Left colon (tissue), 2 donors: ENCODE data around the gene RPL12. TPM values are rescaled to one million over a fixed set of nuclear protein-coding genes. Genes with fewer than 3 reads are reported as not detected.
A peak's percentile ranks its signal among the peaks of the same experiment; 100 is the strongest.

Experiments
- ATAC-seq: fragments of 200-7000 bp; cut with Tn5 transposase; one replicate; pipeline ENCODE4 v1.9.1; 2020; ENCODE audit warnings: mild to moderate bottlenecking, moderate library complexity
- DNase-seq, 2 donors: peaks; one replicate each; pipeline ENCODE4 v3.0.0-alpha.2; 2020
- intact Hi-C, 2 donors: fragments of 100-400 bp; cut with DNase I in 1 of 2; cut with micrococcal nuclease in 1 of 2; formaldehyde crosslinking; loops; one replicate each; pipeline versions ENCODE4 v1.11.2 to v1.14.0; 2022; cut with DNase I, micrococcal nuclease
- total RNA-seq, 2 donors: library from RNA; stranded (reverse); fragmentation: NEBNext Ultra II Directional; extraction: Animal tissue kit (Norgen Biotek cat#: 25700); gene quantifications; one replicate each; pipeline ENCODE4 v1.2.1, GENCODE V29; 2021
- donor health status: DM: no; HTN: no; CAD: no.
- donor health status: DM: yes; HTN: yes; CAD: no.

RPL12 gene
- total RNA-seq, 2 donors from 2014 or later = 837 to 857 TPM

DNA sequence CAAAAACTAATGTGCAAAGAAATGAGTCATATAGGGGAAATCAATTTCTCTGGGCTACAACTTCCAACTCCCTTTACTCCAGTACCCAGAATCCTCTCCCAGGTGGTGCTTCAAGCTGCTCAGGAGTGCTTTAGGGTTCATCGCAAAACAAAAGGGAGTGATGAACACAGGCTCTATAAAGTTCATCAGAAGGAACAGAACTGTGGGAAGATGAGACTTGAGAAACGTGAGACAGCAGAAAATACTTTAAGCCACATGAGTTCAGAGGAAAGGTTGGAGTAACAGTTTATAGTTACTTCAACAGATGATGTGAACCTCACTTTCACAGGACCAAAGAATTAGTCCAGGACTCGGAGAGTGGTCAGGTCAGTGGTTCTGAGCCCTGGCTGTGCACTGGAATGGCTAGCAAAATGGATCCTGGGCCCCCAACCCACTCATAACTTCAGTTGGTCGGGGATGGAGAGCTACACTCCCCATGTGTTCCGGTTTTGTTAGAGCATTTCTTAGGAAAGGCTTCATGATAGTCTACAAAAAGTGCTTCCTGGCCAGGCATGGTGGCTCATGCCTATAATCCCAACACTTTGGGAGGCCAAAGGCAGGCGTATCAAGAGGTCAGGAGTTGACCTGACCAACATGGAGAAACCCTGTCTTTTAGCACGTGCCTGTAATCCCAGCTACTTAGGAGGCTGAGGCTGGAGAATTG lies 4.3 kb downstream of the RPL12 start:
- intact Hi-C loops = no loop called here
- ATAC-seq = no peak
- DNase-seq = no peak

DNA sequence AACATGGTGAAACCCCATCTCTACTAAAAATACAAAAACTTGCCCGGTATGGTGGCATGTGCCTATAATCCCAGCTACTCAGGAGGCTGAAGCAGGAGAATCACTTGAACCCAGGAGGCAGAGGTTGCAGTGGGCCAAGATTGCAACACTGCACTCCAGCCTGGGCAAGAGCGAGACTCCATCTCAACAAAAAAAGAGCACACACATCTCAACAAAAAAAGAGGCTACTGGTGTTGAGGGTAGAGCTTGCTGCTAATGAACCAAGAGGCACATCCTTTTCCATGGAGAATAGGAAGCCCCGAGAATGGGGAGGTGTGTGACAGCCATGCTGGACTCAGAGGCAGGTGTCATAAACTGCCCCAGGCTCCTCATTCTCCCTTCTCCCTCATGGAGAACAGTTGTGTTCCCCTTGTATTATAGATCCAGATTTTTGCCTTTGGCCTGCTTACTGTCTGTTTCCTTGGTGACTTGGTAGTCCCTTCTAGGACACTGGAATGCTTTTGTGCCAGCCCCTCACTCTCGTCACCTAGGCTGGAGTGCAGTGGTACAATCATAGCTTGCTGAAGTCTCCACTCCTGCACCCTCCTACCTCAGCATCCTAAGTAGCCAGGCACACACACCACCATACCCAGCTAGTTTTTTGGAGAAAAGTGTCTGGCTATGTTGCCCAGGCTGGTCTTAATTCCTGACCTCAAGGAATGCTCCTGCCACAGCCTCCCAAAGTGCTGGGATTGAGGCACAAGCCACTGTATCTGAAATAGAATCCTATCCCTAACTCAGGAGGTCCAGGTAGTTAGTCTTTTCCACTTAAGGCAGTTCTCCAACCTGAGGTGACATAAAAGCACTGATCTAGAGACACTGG lies 5.1 kb downstream of the RPL12 start:
- intact Hi-C loops = no loop called here
- DNase-seq (no peak), ATAC-seq (no peak)

DNA sequence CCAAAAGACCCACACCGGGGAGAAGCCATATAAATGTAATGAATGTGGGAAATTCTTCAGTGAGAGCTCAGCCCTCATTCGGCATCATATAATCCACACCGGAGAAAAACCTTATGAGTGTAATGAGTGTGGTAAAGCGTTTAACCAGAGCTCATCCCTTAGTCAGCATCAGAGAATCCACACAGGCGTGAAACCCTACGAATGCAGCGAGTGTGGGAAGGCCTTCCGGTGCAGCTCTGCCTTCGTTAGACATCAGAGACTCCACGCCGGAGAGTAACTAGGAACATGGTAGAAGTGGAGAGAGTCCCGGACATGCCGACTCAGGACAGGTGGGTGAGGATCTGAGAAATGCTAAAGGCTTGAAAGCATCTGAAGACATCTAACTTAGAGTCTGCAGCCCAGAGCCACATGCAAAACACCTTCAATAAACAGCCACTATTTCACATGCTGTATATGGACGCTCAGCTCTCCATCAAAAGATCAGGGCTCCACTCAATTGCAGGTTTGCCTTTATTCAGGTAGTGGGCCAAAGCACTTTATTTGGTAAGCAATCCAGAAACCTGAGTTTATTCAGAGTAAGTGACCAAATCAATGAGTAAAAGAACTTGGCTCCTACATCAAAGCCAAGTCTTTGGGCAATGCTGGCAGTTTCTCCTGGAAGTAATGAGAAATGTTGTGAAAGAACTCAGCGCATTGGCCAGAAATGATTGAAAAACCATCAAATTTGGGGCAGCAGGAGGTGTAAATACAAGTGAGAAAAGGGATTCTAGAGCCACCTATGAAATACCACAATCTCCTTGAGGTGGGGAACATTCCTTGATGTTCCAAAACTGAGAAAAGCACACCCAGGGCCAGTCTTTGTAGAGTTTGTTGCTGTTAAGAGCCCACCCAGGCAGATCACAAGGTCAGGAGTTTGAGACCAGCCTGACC lies 6.0 kb downstream of the RPL12 start:
- intact Hi-C loops = no loop called here
- DNase-seq (no peak), ATAC-seq (no peak)

DNA sequence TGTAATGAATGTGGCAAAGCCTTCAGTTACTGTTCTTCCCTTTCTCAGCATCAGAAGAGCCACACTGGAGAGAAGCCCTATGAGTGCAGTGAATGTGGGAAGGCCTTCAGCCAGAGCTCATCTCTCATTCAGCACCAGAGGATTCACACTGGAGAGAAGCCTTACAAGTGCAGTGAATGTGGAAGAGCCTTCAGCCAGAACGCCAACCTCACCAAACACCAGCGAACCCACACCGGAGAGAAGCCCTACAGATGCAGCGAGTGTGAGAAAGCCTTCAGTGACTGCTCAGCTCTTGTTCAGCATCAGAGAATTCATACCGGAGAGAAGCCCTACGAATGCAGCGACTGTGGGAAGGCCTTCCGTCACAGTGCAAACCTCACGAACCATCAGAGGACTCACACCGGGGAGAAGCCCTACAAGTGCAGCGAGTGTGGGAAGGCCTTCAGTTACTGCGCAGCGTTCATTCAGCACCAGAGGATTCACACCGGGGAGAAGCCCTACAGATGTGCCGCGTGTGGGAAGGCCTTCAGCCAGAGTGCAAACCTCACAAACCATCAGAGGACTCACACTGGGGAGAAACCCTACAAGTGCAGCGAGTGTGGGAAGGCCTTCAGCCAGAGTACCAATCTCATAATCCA lies 6.8 kb downstream of the RPL12 start:
- DNase-seq = no peak
- intact Hi-C loops = no loop called here
- ATAC-seq = no peak

DNA sequence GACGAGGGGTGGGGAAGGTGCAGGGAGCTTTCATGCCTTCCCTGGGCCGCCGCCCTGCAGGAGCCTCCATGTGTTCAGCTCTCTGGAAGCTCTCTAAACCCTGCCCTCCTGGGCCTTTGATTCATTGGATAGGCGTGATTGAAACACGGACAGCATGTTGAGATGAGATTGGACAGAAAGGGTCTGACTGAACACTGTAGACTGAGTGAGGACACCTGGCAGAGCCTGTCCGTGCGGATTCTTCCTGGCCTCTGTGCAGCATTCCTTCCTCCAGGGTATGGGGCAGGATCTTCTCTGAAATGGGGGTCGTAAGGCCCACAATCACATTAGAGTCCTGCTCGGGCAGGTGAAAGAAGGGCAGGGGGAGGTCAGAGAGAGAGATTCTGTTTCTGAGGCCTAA lies 12.8 kb downstream of the RPL12 start:
- intact Hi-C loops = no loop called here
- DNase-seq (no peak), ATAC-seq (no peak)

DNA sequence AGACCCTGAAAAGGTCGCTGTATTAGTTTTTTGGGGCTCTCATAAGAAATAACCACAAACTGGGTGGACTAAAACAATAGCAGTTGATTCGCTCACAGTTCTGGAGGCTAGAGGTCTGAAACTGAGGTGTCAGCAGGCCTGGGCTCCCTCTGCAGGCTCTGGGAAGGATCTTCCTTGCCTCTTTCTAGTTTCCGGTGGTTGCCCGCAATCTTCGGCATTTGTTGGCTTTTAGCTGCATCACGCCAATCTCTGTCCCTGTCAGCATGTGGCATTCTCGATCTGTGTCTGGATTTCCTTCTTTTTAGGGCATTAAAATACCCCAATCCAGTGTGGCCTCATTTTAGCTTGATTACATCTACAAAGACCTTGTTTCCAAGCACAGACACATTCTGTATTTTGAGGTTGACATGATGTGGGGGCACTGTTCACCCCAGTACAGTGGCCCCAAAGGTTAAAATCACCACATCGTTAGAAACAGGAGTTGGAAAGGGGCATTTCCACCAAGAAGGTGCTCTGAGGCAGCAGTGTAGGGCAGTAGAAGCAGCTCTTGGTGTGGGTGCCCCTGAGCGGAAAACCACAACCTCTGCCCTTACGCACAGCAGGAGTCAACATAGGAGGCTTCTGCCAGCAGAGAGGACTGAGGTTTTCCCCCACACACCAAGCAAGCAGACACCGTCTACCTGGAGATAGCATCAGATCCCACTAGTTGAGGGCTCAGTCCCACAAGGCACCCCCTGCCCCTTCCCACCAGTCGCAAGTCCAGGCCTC lies 13.5 kb downstream of the RPL12 start:
- DNase-seq (no peak), ATAC-seq (no peak)
- intact Hi-C loops = no loop called here

DNA sequence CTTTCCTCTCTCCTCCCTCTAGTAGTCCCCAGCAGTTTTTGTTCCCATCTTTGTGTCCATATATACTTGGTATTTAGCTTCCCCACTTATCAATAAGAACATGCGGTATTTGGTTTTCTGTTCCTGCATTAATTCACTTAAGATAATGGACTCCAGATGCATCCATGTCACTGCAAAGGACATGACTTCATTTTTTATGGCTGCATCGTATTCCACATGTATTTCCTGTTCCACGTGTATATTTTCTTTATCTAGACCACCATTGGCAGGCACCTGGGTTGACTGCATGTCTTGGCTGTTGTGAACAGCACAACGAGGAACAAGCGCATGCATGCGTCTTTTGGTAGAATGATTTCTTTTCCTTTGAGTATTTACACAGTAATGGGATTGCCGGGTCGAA lies 20.8 kb downstream of the RPL12 start:
- intact Hi-C loops = no loop called here
- ATAC-seq = no peak
- no peak for DNase-seq

DNA sequence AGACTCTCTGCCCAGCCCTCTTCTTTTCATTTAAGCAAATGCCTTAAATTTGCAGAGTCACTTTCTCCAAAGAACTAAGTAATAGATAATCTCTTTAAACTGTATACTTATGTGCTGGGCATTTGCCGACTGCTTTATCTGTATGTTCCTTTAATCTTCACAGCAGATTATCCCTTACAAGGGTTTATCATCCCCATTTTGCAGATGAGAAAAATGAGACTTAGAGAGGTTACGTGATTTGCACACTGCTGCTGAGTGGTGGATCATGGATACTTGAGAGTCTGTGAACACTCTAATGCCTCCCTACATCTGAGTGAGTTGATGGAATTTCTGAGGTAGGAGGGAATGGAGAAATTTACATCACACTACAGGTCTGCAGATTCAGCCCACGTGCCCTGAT lies 22.9 kb downstream of the RPL12 start:
- no peak for ATAC-seq
- no peak for DNase-seq
- intact Hi-C loops = no loop called here

DNA sequence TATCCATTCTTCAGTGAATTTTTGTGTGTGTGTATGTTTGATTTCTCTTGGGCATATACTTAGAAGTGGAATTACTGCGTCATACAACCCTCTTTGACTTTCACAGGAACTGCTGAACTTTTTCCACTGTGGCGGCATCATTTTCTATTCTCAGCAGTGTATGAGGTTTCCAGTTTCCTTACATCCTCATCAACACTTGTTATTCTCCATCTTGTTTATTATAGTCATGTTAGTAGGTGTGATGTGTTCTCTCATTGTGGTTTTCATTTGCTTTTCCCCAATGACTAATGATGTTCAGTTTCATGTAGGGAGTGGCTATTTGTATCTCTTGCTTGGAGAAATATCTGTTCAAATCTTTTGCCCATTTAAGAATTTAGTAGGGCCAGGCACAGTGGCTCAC lies 24.4 kb downstream of the RPL12 start:
- ATAC-seq (no peak), DNase-seq (no peak)
- intact Hi-C loops = no loop called here

DNA sequence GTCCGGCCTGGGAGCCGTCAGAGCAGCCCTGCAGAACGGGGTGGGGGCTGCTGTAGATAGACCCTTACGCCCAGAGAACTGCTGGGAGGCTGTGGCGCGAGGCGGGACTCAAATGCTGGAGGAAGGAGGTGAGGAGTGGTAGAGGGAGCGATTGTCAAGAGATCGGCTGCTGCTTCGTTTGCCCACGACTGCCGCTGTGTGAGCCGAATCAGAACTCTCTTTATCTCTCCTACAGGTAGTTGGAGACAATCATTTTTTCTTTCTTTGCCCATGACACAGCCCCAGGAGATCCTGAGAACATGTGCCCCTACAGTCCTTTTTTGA lies 26.6 kb downstream of the RPL12 start:
- ATAC-seq (peak; percentile 32), DNase-seq (no peak)
- intact Hi-C loops = no loop called here

DNA sequence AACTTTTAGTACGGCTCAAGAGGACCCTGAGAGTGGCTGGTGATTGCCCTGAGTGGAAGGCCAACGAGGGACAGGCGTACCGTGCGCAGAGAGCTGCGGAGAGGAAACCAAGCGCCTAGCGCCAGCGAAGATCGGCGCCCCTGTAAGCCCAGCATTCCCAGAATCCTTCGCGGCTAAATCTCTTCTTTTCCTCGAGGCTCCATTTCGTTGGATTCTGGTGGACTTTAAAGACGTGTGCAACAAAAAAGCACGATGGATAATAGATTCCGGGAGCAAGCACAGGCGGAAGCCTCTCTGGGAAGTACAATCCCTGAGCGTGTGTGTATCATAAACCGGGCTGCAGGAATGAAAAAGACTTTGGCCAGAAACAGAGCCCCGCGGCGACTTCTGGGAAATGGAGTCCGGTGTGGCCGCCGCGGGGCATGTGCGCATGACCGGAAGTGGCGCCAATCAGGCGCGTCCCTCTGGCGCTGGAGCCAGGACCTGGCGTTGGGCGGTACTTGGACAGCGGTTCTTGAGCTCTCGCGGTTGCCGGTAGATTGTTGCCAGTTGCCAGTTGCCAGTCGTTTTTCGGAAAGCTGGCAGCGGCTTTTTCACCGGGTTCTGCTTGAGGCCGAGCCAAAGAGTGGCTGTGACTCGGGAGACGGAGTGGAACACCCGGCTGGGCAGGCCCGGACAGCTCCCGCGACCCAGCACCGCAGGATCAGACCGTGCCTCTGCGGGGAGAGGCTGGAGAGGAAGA lies 27.1 kb downstream of the RPL12 start, which contains the start of gene ZNF79:
Gene ZNF79 (plus strand): TSS at position 449 of the 742 bp plus-strand sequence. CDS start 406 bp downstream, outside the sequence.
- intact Hi-C loops = no loop called here
- DNase-seq = peak; percentile 93 to 95
- ATAC-seq = peak; percentile 94

DNA sequence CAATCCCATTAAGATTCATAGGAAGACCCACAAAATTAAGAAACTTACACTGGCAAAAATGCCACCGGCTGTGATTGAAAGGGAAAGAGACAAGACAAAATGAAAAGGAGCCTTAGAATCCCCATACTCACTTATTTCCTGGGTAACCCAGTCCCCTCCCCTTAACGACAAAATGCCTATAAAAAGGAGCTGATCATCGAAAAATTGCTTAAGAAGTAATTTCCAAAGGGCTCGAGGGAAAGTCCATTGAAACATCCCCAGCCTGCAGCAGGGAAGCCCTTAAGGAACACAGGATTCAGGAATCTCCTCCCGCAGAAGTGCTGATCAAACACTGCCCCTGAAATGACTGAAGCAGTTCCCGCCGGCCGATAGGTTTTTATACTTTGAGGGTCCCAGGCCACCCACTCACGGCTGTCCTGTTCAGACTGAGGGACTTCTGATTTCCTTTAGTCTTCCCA lies 27.7 kb downstream of the RPL12 start:
- ATAC-seq (peak; percentile 21), DNase-seq (no peak)
- intact Hi-C loops = no loop called here

DNA sequence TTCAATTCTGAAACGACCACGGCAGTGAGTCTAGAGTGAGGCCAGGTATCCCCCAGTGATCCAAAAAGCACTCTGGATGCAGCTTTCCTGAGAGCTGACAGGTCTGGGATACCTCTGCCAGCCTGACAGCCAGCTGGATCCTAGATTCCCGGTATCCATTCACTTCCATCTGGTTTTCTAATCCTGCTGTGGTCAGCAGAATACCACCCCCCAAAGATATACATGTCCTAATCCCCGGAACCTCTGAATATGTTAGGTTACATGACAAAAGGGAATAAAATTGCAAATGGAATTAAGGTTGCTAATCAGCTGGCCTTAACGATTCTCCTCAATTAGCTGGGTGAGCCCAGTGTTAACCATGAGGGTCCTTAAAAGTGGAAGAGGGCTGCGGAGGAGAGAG lies 28.4 kb downstream of the RPL12 start:
- ATAC-seq = no peak
- DNase-seq = no peak

DNA sequence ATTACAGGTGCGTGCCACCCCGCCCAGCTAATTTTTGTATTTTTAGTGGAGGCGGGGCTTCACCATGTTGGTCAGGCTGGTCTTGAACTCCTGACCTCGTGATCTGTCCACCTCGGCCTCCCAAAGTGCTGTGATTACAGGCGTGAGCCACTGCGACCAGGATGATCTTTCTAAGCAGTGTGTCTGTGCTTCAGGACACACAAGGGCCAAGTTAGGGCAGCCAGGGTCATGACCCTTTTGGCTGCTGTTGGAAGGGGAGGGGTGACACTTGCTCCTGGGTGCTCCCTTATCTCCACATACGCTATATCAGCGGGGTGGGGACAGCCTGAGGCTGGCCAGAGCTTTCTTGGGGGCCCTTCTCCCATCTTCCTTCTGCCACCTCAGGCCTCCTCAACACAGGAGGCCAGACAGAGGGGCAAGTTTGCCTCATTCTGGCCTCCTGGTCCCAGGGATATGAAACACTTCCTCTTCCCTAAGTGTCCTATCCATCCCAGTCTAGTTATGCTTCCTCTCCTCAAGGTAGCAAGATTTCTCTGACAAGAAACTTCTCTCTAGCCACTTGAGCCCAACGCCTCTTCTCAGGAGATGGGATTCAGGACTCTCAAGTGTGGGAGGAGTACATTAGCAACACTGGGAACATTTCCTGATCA lies 28.9 kb downstream of the RPL12 start:
- ATAC-seq = no peak
- intact Hi-C loops = no loop called here
- no peak for DNase-seq

More for the DNA sequence above, 28.4 kb downstream of the RPL12 start:
- intact Hi-C loops = no loop called here

DNA sequence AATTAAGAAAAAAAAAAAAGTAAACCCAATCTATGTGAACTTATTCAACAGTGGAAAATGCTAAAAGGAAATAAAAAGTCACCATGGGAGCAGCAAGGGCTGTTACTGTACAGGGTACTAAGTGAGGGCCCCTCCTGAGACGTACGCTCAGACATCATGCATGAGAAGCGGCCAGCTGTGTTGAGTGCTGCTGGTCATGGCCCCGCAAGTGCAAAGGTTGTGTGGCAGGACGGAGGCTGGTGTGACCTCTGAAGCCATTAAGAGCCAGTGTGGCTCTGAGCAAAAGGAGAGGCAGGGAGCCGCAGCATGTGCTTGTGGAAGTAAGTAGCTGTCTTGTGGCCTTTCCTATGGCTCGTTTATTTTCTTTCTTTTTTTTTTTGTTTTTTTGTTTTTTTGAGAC lies 30.1 kb downstream of the RPL12 start:
- DNase-seq (no peak), ATAC-seq (no peak)
- intact Hi-C loops = no loop called here

DNA sequence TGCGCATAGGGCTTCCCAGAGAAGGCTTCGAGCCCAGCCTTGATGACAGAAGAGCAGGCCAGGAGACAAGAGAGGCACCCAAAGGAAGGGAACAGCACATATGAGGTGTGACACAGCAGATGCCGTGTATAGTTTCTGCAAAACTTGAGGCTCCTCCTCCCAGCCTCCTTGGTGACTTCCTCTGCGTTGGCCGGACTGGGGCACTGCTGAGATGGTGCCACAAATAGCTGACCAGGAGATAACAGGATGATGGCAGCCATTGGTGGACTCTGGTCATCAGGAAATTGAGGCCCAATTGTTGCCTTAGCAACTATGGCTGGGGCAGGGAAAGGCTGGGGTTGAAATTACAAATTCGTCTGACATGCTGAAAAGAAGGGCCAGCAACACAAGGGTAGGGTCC lies 31.9 kb downstream of the RPL12 start:
- DNase-seq (no peak), ATAC-seq (no peak)
- intact Hi-C loops = no loop called here

DNA sequence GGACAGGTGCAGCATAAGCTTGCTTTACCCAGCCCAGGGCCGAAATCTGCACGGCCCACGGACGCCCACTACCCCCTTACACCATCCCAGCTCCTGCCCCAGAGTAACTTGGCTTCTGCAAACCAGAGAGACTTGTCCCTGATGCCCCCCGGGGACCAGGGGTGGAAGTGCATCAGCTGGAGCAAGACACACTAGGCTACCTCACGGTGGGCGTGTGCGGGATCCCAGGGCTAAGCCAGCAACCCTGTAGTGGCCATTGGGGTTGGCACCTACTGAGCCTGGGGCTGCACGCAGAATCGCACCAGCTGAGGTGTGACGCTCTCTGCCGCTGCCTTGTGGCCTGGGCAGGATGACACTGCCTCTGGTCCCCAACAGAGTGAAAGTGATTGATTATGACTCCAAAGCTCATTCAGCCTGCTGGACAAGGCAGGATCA lies 33.2 kb downstream of the RPL12 start:
- DNase-seq (no peak), ATAC-seq (peak; percentile 35)
- intact Hi-C loops = no loop called here
